ENCODE results near the gene ASB8.
"Not testable (repeated sequence)": the region's sequence is repeated elsewhere in the genome, so short reads cannot be mapped to it uniquely, and the experiment has no call there.

The ASB8 gene

GRCh38 chr12:48131517-48131916, 25.8 kb downstream of the ASB8 start:
- DNase-seq = no peak

- no peak for DNase-seq
Measured at GRCh38 chr12:48129376-48129775, 27.9 kb downstream of the ASB8 start.

- DNase-seq = no peak
Measured at GRCh38 chr12:48128800-48129199, 28.5 kb downstream of the ASB8 start.

GRCh38 chr12:48126953-48127630, 30.2 kb downstream of the ASB8 start:
- DNase-seq = no peak

GRCh38 chr12:48125985-48126384, 31.3 kb downstream of the ASB8 start:
- DNase-seq = no peak

- DNase-seq = not testable (repeated sequence)
Measured at GRCh38 chr12:48125542-48125941, 31.8 kb downstream of the ASB8 start.

GRCh38 chr12:48123169-48123568, 34.1 kb downstream of the ASB8 start:
- DNase-seq = no peak

GRCh38 chr12:48122065-48122834, 35.1 kb downstream of the ASB8 start:
- no peak for DNase-seq

GRCh38 chr12:48121522-48121921, 35.8 kb downstream of the ASB8 start:
- no peak for DNase-seq

- no peak for DNase-seq
Measured at GRCh38 chr12:48119834-48120195, 37.5 kb downstream of the ASB8 start.

- DNase-seq = peak; percentile 83
Measured at GRCh38 chr12:48119078-48119833, 38.1 kb downstream of the ASB8 start, which contains the start of gene PFKM. PFKM (plus strand) TSS chr12:48119364; CDS start chr12:48122775, 3,411 bp downstream.

- no peak for DNase-seq
Measured at GRCh38 chr12:48118284-48118871, 38.9 kb downstream of the ASB8 start.

GRCh38 chr12:48115957-48116356, 41.4 kb downstream of the ASB8 start:
- no peak for DNase-seq

- not testable (repeated sequence) for DNase-seq
Measured at GRCh38 chr12:48111312-48111693, 46.0 kb downstream of the ASB8 start.

GRCh38 chr12:48110691-48111311, 46.5 kb downstream of the ASB8 start:
- no peak for DNase-seq

GRCh38 chr12:48109424-48109823, 47.9 kb downstream of the ASB8 start:
- DNase-seq = no peak

- no peak for DNase-seq
Measured at GRCh38 chr12:48106681-48107613, 50.4 kb downstream of the ASB8 start.

- peak; percentile 89 for DNase-seq
Measured at GRCh38 chr12:48105867-48106680, 51.2 kb downstream of the ASB8 start, which contains the start of gene SENP1. SENP1 (minus strand) TSS chr12:48106079; CDS start chr12:48101472, 4,607 bp downstream.

- DNase-seq = no peak
Measured at GRCh38 chr12:48105321-48105866, 51.9 kb downstream of the ASB8 start.

- DNase-seq = no peak
Measured at GRCh38 chr12:48104531-48104930, 52.8 kb downstream of the ASB8 start.
